SK-N-MC (cell line): ENCODE measurements around the gene LTN1.
"Not testable (repeated sequence)": the region's sequence is repeated elsewhere in the genome, so short reads cannot be mapped to it uniquely, and the experiment has no call there.

ENCODE experiments used
- DNase-seq: peaks from one replicate; pipeline ENCODE4 v3.0.0-alpha.2; 2011; ENCODE audit warnings: low read depth, low spot score
- H3K27ac ChIP-seq: fragments of 200-600 bp; sonication (generic); 2 replicates; pipeline ENCODE4 v1.5.1; 2016; ENCODE audit warnings: mixed run types
- H3K36me3 ChIP-seq: fragments of 200-600 bp; sonication (generic); 2 replicates; pipeline ENCODE4 v1.6.1; 2017; ENCODE audit warnings: antibody characterized with exemption, low read length, mixed read lengths; ENCODE audit not compliant: insufficient read depth
- H3K4me3 ChIP-seq: fragments of 200-600 bp; sonication (generic); 2 replicates; pipeline ENCODE4 v1.5.1; 2016
- H3K9ac ChIP-seq: fragments of 200-600 bp; sonication (generic); 2 replicates; pipeline ENCODE4 v1.8.0; 2017; ENCODE audit warnings: mixed run types, mixed read lengths; ENCODE audit not compliant: insufficient read length
- H3K9me3 ChIP-seq: fragments of 200-600 bp; sonication (generic); 2 replicates; pipeline ENCODE4 v1.6.1; 2017; ENCODE audit warnings: low read depth, mild to moderate bottlenecking, antibody characterized with exemption, low read length, moderate library complexity, mixed read lengths
- EZH2 ChIP-seq: fragments of 200-600 bp; sonication (generic); IDR thresholded peaks from one replicate; pipeline ENCODE4 v1.6.1; 2017; ENCODE audit warnings: antibody characterized with exemption
- FOXP2 ChIP-seq: optimal IDR thresholded peaks from 2 replicates; pipeline ENCODE3; 2011; ENCODE audit warnings: mild to moderate bottlenecking, moderate library complexity; ENCODE audit not compliant: insufficient read depth; ENCODE audit errors: extremely low read length, control extremely low read depth
- POLR2AphosphoS5 ChIP-seq: IDR thresholded peaks from 2 replicates; pipeline ENCODE4 v1.6.1; 2012; ENCODE audit warnings: mild to moderate bottlenecking, low read depth, low read length, borderline replicate concordance

Gene LTN1

DNA sequence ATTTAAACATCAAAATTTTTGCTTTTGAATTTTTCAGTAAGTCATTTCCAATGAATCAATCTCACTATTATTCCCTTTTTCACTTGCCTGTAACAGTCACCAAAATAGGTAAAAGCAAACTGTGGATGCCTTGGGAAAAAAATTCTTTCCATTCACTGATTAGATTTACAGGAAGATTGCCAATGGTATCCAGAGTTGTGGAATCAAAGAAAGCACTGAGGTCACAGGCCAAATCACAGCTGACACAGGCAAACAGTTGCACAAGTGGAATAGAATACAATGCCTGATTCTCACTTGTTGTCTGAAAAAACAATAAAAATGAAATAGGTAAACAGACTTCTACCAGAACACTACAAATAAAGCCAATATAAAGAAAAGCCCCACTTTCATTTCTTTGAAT lies 48.4 kb downstream of the LTN1 start:
- no peak overlapping the region for H3K4me3 ChIP-seq
- H3K9ac ChIP-seq = no peak overlapping the region
- no peak overlapping the region for H3K27ac ChIP-seq
- no peaks in the 10 kb centered on the region for H3K9me3 ChIP-seq
- no peak for TF ChIP-seq FOXP2
- TF ChIP-seq EZH2 = no peak
- TF ChIP-seq POLR2AphosphoS5 = no peak
- no peak for DNase-seq
- peaks cover 23% of the 10 kb centered on the region for H3K36me3 ChIP-seq

DNA sequence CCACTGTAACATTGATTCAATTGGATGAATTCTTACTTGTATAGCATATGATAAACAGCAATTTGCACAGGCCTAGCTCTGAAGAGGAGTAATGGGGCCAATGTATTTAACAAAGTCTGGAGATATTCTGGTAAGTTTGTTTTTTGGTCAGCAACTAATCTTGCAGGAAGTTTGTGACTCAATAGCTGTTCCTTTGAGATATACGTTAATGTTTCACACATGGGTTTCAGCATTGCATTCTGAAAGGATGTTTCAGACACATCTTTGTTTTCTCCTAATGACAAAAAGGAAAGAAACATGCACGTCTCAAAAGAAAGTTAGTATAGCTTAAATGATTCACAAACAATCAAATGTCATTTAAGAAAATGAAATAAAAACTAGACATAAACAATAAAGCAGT lies 49.0 kb downstream of the LTN1 start:
- H3K36me3 ChIP-seq = peaks cover 21% of the 10 kb centered on the region
- no peak overlapping the region for H3K27ac ChIP-seq
- H3K9ac ChIP-seq = no peak overlapping the region
- no peak for TF ChIP-seq EZH2
- TF ChIP-seq POLR2AphosphoS5 = no peak
- TF ChIP-seq FOXP2 = no peak
- DNase-seq = no peak
- H3K9me3 ChIP-seq = no peaks in the 10 kb centered on the region
- no peak overlapping the region for H3K4me3 ChIP-seq

DNA sequence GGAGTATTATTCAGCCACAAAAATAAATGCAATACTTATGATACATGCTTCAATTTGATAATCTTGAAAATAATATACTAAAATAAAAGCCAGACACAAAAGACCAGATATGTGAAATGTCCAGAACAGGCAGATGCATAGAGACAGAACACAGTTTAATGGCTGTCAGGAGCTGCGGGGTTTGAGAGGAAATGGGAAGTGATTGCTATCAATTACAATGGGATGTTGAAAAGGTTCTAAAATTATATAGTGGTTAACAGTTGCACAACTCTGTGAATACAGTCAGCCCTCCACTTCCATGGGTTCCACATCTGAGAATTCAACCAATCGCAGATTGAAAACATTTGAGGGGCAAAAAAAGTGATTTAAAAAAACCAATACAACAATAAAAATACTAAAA lies 54.0 kb downstream of the LTN1 start:
- no peak overlapping the region for H3K27ac ChIP-seq
- H3K9me3 ChIP-seq = no peaks in the 10 kb centered on the region
- no peak overlapping the region for H3K9ac ChIP-seq
- DNase-seq = no peak
- TF ChIP-seq EZH2 = no peak
- no peak for TF ChIP-seq FOXP2
- TF ChIP-seq POLR2AphosphoS5 = no peak
- H3K4me3 ChIP-seq = no peak overlapping the region
- H3K36me3 ChIP-seq = peaks cover 24% of the 10 kb centered on the region

DNA sequence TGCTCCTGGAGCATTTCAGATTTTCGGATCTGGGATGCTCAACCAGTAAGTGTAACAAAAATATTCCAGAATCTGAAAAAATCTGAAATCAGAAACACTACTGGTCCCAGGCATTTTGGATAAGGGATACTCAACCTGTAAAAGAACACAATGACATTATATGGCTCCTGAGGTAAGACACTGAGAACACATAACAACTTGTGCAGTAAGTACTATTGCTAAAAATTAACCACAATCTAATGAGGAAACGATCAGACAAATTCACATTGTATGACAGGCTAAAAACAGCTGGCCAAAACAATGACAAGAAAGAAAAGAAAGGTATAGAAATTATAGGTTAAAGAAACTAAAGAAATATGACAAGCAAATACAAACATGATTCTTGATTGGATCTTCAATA lies 54.9 kb downstream of the LTN1 start:
- H3K9ac ChIP-seq = no peak overlapping the region
- no peak overlapping the region for H3K27ac ChIP-seq
- no peak overlapping the region for H3K4me3 ChIP-seq
- peaks cover 18% of the 10 kb centered on the region for H3K36me3 ChIP-seq
- no peaks in the 10 kb centered on the region for H3K9me3 ChIP-seq
- TF ChIP-seq EZH2 = no peak
- no peak for TF ChIP-seq POLR2AphosphoS5
- TF ChIP-seq FOXP2 = no peak
- no peak for DNase-seq

DNA sequence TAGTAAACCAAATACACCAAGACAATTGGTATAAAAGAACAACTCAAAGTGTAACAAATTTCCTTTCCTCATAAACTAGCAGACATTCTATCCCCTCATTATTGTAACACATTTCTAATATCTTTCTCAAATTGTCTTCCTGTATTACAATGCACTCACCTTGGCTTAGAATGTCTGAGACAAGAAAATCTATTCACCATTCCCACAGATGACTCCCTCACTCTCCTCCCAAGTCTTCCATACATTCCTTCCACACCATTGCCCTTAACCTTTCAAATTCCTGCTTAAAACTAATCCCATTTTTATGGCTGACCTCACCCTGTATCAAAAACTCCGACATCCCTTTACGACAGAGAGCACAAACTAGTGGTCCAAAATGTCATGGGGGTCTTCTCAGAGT lies 56.0 kb downstream of the LTN1 start:
- no peak for DNase-seq
- no peak overlapping the region for H3K27ac ChIP-seq
- no peak overlapping the region for H3K9ac ChIP-seq
- no peak overlapping the region for H3K4me3 ChIP-seq
- H3K9me3 ChIP-seq = no peaks in the 10 kb centered on the region
- no peak for TF ChIP-seq EZH2
- no peak for TF ChIP-seq FOXP2
- no peak for TF ChIP-seq POLR2AphosphoS5
- H3K36me3 ChIP-seq = peaks cover 15% of the 10 kb centered on the region

DNA sequence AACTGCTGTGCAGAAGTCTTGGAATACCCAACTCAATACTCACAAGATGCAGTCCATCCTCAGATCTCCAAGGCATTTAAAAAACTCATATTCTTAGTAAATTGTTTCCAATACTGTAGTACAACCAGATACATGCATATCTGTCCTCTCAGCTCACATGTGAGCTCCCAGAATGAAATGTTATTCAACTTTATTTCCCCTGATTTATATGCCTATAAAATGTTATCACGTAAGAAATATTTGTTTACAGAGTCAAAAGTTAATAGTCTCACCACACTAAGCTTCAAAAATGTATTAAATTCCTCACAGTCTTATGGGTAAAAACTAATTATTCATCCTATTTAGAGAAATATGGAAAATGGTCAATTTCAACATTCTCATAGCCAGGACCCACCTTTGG lies 56.6 kb downstream of the LTN1 start:
- no peak overlapping the region for H3K27ac ChIP-seq
- DNase-seq = no peak
- no peak overlapping the region for H3K4me3 ChIP-seq
- no peak overlapping the region for H3K9ac ChIP-seq
- no peaks in the 10 kb centered on the region for H3K9me3 ChIP-seq
- TF ChIP-seq FOXP2 (no peak), EZH2 (no peak), POLR2AphosphoS5 (no peak)
- H3K36me3 ChIP-seq = peaks cover 15% of the 10 kb centered on the region

DNA sequence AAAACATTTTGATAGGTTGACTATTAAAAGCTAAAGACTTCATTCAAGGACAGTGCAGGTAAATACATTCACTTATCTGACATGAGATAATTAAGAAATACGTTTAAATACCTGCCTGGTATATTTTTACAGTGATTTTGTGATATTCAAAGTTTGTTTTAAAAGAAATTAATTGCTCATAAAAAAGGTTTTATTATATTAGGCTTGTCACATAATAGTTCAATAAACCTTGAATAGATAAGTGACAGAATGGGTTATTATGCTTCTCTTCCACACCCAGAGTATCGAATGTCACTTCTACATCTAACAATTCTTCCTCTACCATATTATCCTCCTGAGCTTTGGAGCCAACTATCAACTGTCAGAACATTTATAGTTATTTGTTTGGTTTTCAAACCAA lies 60.0 kb downstream of the LTN1 start:
- Histone ChIP-seq H3K9ac (no peak overlapping the region), H3K4me3 (no peak overlapping the region), H3K27ac (no peak overlapping the region), H3K36me3 (peaks cover 22% of the 10 kb centered on the region), H3K9me3 (no peaks in the 10 kb centered on the region)
- DNase-seq = no peak
- TF ChIP-seq FOXP2 = no peak
- TF ChIP-seq POLR2AphosphoS5 = no peak
- TF ChIP-seq EZH2 = no peak

DNA sequence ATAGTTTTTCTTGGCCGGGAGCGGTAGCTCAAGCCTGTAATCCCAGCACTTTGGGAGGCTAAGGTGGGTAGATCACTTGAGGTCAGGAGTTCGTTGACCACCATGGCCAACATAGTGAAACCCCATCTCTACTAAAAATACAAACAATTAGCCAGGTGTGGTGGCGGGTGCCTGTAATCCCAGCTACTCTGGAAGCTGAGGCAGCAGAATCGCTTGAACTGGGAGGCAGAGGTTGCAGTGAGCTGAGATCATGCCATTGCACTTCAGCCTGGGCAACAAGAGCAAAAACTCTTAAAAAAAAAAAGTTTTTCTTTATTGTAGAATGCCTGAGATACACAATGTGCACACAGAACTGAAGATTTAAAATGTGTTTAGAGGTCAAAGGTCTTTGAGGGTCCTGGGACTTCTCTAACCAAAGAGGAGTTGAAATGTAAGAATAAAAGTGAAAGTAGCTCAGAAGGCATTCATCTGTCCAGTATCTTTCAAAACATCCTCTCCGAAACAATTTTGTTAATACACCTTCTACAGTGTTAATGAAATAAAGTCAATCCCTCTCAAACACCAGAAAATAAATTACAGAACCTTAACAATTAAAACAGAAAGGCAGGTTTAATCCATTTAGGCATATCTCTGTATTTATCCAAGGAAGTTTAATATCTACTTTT lies 60.8 kb downstream of the LTN1 start:
- H3K9ac ChIP-seq, H3K4me3 ChIP-seq, DNase-seq, H3K27ac ChIP-seq, H3K9me3 ChIP-seq: not testable (repeated sequence)
- peaks cover 22% of the 10 kb centered on the region for H3K36me3 ChIP-seq

GRCh38 chr21:28928578-28929420 lies 63.9 kb downstream of the LTN1 start:
- H3K36me3 ChIP-seq = peaks cover 7% of the 10 kb centered on the region; the same call in 1 of the 2 replicates
- TF ChIP-seq EZH2 (no peak), FOXP2 (no peak), POLR2AphosphoS5 (no peak)
- H3K27ac ChIP-seq = no peak overlapping the region
- DNase-seq = no peak
- no peak overlapping the region for H3K4me3 ChIP-seq
- no peaks in the 10 kb centered on the region for H3K9me3 ChIP-seq
- H3K9ac ChIP-seq = no peak overlapping the region
